Measurements from ENCODE around the gene CDH13.

- no peak for TF ChIP-seq CTCF (conservative IDR thresholded peaks at IDR 0.05; ENCODE audit: low read depth, low read length)
- TF ChIP-seq EZH2 (IDR thresholded peaks at IDR 0.05; ENCODE audit: borderline replicate concordance, low read depth, low read length, poor library complexity, severe bottlenecking), result no peak
These were observed 1222.7 kb downstream of the CDH13 start for GRCh38 chr16:83849421-83849820.

All from A673 (cell line).